Gastrocnemius medialis (tissue), 4 donors: ENCODE results near the gene KIRREL1. TPM values are rescaled to one million over a fixed set of nuclear protein-coding genes. Genes with fewer than 3 reads are reported as not detected.

Source experiments
- ATAC-seq, 2 donors: fragments of 150-250 bp; one replicate each; pipeline ENCODE4 v1.9.1; 2016
- DNase-seq, 2 donors: peaks; one replicate each; pipeline ENCODE4 v3.0.0-alpha.2; 2019
- H3K27ac ChIP-seq, 4 donors: fragments of 200-600 bp; sonication (generic); 1 replicate in 1 of 4; 2 replicates in 3 of 4; pipeline ENCODE4 v1.5.1; 2016 to 2018; ENCODE audit warnings: mild to moderate bottlenecking in 2 of 4, moderate library complexity in 1 of 4
- H3K27me3 ChIP-seq, 3 donors: fragments of 200-600 bp; sonication (generic) in 2 of 3; 1 replicate in 1 of 3; 2 replicates in 2 of 3; pipeline versions ENCODE4 v1.5.1 to v1.6.0; 2016 to 2019; ENCODE audit warnings: mild to moderate bottlenecking in 1 of 3, moderate library complexity in 1 of 3
- H3K36me3 ChIP-seq, 2 donors: fragments of 200-600 bp; sonication (generic) in 1 of 2; one replicate each; pipeline ENCODE4 v1.5.1; 2017 to 2018
- H3K4me1 ChIP-seq, 2 donors: fragments of 200-600 bp; sonication (generic) in 1 of 2; one replicate each; pipeline ENCODE4 v1.5.1; 2016 to 2017; ENCODE audit warnings: mild to moderate bottlenecking in 2 of 2
- H3K4me3 ChIP-seq, 4 donors: fragments of 200-600 bp; sonication (generic) in 3 of 4; 1 replicate in 1 of 4; 2 replicates in 3 of 4; pipeline ENCODE4 v1.5.1; 2016 to 2019; ENCODE audit warnings: mild to moderate bottlenecking in 2 of 4
- H3K9me3 ChIP-seq, 3 donors: fragments of 200-600 bp; sonication (generic) in 2 of 3; 1 replicate in 1 of 3; 2 replicates in 2 of 3; pipeline ENCODE4 v1.5.1; 2016 to 2019
- POLR2A ChIP-seq, 2 donors: fragments of 450-650 bp; IDR thresholded peaks; one replicate each; pipeline ENCODE4 v1.6.1; 2017; ENCODE audit warnings: antibody characterized with exemption in 2 of 2, mild to moderate bottlenecking in 2 of 2, moderate library complexity in 2 of 2
- in situ Hi-C, 4 donors: fragments of 200-750 bp; cut with MboI; loops; one replicate each; pipeline versions ENCODE4 v1.15.0 to v1.8.0; 2017; ENCODE audit warnings: low sequenced_read_pairs in 4 of 4
- intact Hi-C: fragments of 100-400 bp; cut with DNase I; formaldehyde crosslinking; loops from one replicate; pipeline ENCODE4 v1.15.1; 2023; ENCODE audit warnings: low total_unique reads
- total RNA-seq, 4 donors: library from RNA; depleted of rRNA; stranded (reverse); fragments of >200 nt; gene quantifications; one replicate each; pipeline versions ENCODE4 v1.1.0 to v1.2.3, GENCODE V29; 2016
- TF ChIP-seq, protein P1 (sequence below), 5 experiments: fragments of 450-650 bp in 3 of 5; fragments of 200-600 bp in 2 of 5; sonication (generic) in 2 of 5; IDR thresholded peaks in 4 of 5; conservative IDR thresholded peaks in 1 of 5; 1 replicate in 4 of 5; 2 replicates in 1 of 5; pipeline ENCODE4 v1.5.1; 2016 to 2019; ENCODE audit warnings: antibody characterized with exemption in 5 of 5, mild to moderate bottlenecking in 3 of 5, moderate library complexity in 3 of 5

KIRREL1 gene
- total RNA-seq, 4 donors from 2014 or later: 2.8 to 15.1 (median 6.6) TPM

- intact Hi-C loops: no loop called here
These were observed 105.7 kb downstream of the KIRREL1 start for GRCh38 chr1:158099185-158099584.

DNA sequence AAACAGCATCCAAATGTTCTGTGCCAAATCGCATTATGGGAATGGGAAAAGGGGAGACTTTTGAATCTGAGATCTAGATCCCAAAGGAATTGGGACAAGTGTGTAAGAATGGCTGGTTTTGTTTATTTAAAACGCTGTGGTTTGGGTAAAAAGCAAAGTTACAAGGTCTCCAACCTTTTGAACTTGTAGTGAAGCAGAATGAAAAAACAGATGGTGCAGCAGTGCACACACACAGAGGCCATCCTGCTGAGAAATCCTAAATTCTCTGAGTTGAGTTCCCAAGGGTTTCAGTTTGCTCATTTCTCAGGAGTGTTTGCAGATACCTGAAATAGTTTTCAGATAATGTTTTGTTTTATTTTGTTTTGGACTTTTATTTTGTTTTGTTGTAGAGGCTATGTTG lies 107.1 kb downstream of the KIRREL1 start:
- no peaks in the 10 kb centered on the region for H3K9me3 ChIP-seq
- no peak for DNase-seq
- no peak for TF ChIP-seq POLR2A (IDR thresholded peaks at IDR 0.05)
- TF ChIP-seq, protein P1, sequence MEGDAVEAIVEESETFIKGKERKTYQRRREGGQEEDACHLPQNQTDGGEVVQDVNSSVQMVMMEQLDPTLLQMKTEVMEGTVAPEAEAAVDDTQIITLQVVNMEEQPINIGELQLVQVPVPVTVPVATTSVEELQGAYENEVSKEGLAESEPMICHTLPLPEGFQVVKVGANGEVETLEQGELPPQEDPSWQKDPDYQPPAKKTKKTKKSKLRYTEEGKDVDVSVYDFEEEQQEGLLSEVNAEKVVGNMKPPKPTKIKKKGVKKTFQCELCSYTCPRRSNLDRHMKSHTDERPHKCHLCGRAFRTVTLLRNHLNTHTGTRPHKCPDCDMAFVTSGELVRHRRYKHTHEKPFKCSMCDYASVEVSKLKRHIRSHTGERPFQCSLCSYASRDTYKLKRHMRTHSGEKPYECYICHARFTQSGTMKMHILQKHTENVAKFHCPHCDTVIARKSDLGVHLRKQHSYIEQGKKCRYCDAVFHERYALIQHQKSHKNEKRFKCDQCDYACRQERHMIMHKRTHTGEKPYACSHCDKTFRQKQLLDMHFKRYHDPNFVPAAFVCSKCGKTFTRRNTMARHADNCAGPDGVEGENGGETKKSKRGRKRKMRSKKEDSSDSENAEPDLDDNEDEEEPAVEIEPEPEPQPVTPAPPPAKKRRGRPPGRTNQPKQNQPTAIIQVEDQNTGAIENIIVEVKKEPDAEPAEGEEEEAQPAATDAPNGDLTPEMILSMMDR (IDR thresholded peaks at IDR 0.05 in 4 of 5, conservative IDR thresholded peaks at IDR 0.05 in 1 of 5): no peak
- H3K36me3 ChIP-seq: no peaks in the 10 kb centered on the region
- no peaks in the 10 kb centered on the region for H3K27me3 ChIP-seq
- H3K4me1 ChIP-seq: no peaks in the 10 kb centered on the region
- in situ Hi-C loops: loop anchor here in 1 of 4 donors (25.0 kb wide), 1 partner anchor 513 kb away; the partner anchor contains the start of gene FCRL4
- no peak overlapping the region for H3K4me3 ChIP-seq
- no peak for ATAC-seq
- H3K27ac ChIP-seq: no peak overlapping the region
- intact Hi-C loops: no loop called here

More at GRCh38 chr1:158099185-158099584, 105.7 kb downstream of the KIRREL1 start:
- Histone ChIP-seq H3K4me1 (no peaks in the 10 kb centered on the region), H3K27ac (no peak overlapping the region), H3K4me3 (no peak overlapping the region), H3K27me3 (no peaks in the 10 kb centered on the region), H3K9me3 (no peaks in the 10 kb centered on the region), H3K36me3 (no peaks in the 10 kb centered on the region)
- ATAC-seq: no peak
- in situ Hi-C loops: loop anchor here in 1 of 4 donors (10.0 kb wide), 1 partner anchor 134 kb away; no protein-coding TSS in a partner anchor
- TF ChIP-seq, protein P1 (IDR thresholded peaks at IDR 0.05 in 4 of 5, conservative IDR thresholded peaks at IDR 0.05 in 1 of 5): no peak
- TF ChIP-seq POLR2A (IDR thresholded peaks at IDR 0.05): no peak
- no peak for DNase-seq

DNA sequence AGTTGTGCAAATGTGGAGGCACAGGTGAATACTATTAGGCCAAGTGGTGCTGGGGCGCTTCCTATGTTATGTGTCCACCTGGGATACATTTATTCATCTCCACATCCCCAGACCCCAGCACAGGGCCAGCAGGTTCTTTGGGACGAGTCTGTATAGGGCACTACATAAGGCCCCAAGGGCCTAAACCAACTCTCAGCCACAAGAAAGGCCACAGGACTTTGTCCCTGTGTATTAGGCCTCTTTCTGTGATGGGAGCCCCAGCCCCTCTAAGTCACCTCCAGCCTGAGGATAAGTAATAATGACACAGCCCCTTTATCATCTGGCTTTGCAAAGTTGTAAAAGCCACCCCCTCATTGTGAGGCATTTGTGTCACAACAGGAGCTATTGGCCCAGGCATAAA lies 108.0 kb downstream of the KIRREL1 start:
- no peak overlapping the region for H3K27ac ChIP-seq
- no peaks in the 10 kb centered on the region for H3K36me3 ChIP-seq
- ATAC-seq: no peak
- TF ChIP-seq, protein P1 (IDR thresholded peaks at IDR 0.05 in 4 of 5, conservative IDR thresholded peaks at IDR 0.05 in 1 of 5): no peak
- TF ChIP-seq POLR2A (IDR thresholded peaks at IDR 0.05): no peak
- intact Hi-C loops: no loop called here
- no peaks in the 10 kb centered on the region for H3K27me3 ChIP-seq
- no peak overlapping the region for H3K4me3 ChIP-seq
- no peaks in the 10 kb centered on the region for H3K4me1 ChIP-seq
- in situ Hi-C loops: loop anchor here in 1 of 4 donors (25.0 kb wide), 1 partner anchor 514 kb away; the partner anchor contains the start of gene FCRL4
- DNase-seq: no peak
- no peaks in the 10 kb centered on the region for H3K9me3 ChIP-seq

GRCh38 chr1:158101927-158102326 lies 108.5 kb downstream of the KIRREL1 start:
- H3K4me3 ChIP-seq: no peak overlapping the region
- no peak overlapping the region for H3K27ac ChIP-seq
- H3K36me3 ChIP-seq: no peaks in the 10 kb centered on the region
- no peak for TF ChIP-seq POLR2A (IDR thresholded peaks at IDR 0.05)
- ATAC-seq (no peak), DNase-seq (no peak)
- in situ Hi-C loops: loop anchor here in 1 of 4 donors (25.0 kb wide), 1 partner anchor 515 kb away; the partner anchor contains the start of gene FCRL4
- H3K9me3 ChIP-seq: no peaks in the 10 kb centered on the region
- no peaks in the 10 kb centered on the region for H3K27me3 ChIP-seq
- H3K4me1 ChIP-seq: no peaks in the 10 kb centered on the region
- intact Hi-C loops: no loop called here

- in situ Hi-C loops: loop anchor here in 1 of 4 donors (25.0 kb wide), 1 partner anchor 516 kb away; the partner anchor contains the start of gene FCRL4
- no peak overlapping the region for H3K4me3 ChIP-seq
- intact Hi-C loops: no loop called here
- no peaks in the 10 kb centered on the region for H3K27me3 ChIP-seq
- H3K9me3 ChIP-seq: no peaks in the 10 kb centered on the region
- no peak for TF ChIP-seq POLR2A (IDR thresholded peaks at IDR 0.05)
- TF ChIP-seq, protein P1 (IDR thresholded peaks at IDR 0.05 in 4 of 5, conservative IDR thresholded peaks at IDR 0.05 in 1 of 5): no peak
- no peak overlapping the region for H3K27ac ChIP-seq
- H3K36me3 ChIP-seq: no peaks in the 10 kb centered on the region
- DNase-seq: no peak
- H3K4me1 ChIP-seq: no peaks in the 10 kb centered on the region
- no peak for ATAC-seq
These were observed 109.6 kb downstream of the KIRREL1 start for GRCh38 chr1:158102881-158103674.
